GM18951 (cell line): ENCODE measurements around the gene XCL2.

Source experiments
- POLR2A ChIP-seq: IDR thresholded peaks from 4 replicates; pipeline ENCODE4 v1.6.1; 2011; ENCODE audit warnings: mild to moderate bottlenecking; ENCODE audit not compliant: insufficient read length, insufficient read depth; ENCODE audit errors: extremely low read depth
- in situ Hi-C: fragments of 300-500 bp; cut with MboI; formaldehyde crosslinking; loops from one replicate; pipeline ENCODE4 v1.12.0; 2022; ENCODE audit warnings: low sequenced_read_pairs, mixed read lengths, inconsistent platforms; ENCODE audit not compliant: unreplicated experiment

XCL2 gene

DNA sequence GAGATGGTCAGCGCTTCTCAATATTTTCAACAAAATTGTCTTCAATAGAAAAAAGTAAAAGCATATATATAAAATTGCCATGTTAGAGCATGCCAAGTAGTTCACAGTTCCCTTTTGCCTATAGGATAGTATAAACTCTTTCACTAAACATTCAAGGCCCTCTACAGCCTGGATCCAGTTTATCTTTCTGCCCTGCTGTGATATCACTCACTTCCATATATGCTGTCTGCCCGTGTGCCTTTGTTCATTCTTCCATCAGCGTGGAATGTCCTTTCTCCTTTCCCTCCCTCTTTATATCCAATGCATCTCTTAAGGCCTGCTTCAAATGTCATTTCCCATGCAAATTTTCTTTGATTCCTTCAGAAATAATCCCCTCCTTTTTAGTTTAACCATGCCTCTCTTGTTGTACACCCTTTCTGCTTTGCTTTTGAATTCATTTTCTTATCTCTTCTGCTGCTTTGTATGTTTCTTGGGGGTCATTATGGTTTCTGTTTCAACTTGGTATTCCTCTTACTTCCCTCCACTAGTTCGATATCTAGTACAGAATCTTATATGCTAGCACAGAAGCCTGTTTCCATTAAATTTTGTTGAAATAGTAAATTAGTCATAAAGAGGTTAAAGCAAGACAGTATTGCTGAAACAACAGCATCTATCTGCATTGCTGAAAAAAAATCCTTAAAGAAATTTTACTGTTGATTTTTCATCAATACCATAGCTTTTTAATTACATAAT lies 44.7 kb downstream of the XCL2 start:
- in situ Hi-C loops, result no loop called here
- TF ChIP-seq POLR2A, result no peak

DNA sequence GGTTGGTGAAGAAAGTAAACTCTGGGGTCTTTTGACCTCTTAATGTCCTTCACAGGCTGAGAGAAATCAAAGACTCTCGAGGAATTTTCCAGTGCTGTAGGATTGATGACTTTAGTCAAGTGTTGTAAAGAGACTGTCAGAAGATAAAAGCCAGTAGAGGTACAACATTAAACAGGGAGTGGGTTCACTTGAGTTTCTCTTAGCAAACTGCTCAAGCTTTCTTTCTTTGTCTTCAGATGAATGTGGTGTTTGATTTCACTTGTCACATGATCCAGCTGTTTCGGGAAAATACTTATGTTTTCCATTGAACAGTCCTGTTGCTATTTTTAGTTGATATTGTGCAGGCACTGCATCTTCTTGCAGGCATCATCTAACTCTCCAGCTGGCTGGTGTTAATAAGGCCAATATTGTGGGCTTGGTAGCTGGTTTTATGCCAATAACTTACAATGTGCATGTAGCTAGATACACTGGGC lies 45.6 kb downstream of the XCL2 start:
- in situ Hi-C loops, result no loop called here
- TF ChIP-seq POLR2A, result no peak

DNA sequence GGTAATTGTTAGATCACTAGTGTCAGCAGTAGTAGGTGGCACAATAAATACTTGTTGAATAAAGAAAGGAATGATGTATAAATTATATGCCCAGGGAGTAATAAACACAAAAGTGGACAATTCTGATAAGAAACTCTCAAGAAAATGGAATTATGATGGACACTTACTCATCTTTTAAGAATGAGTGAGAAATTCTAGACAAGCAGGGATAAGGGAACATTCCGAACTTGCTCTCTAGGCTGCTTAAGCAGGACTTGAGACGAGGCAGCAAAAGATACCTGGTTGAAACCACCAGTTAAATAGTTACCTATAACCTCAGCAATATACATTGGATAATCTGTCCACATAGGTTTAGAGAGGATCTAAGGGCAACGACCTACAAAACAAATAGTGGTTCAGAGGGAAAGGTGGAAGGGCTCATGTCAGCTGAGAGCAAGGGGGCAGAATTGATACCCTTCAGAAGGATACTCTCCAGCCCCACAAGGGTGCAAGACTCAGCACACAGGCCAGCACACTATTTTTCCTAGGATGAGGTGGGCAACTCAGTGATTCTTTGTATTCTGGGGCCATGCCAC lies 46.3 kb downstream of the XCL2 start:
- TF ChIP-seq POLR2A, result no peak
- in situ Hi-C loops, result no loop called here

DNA sequence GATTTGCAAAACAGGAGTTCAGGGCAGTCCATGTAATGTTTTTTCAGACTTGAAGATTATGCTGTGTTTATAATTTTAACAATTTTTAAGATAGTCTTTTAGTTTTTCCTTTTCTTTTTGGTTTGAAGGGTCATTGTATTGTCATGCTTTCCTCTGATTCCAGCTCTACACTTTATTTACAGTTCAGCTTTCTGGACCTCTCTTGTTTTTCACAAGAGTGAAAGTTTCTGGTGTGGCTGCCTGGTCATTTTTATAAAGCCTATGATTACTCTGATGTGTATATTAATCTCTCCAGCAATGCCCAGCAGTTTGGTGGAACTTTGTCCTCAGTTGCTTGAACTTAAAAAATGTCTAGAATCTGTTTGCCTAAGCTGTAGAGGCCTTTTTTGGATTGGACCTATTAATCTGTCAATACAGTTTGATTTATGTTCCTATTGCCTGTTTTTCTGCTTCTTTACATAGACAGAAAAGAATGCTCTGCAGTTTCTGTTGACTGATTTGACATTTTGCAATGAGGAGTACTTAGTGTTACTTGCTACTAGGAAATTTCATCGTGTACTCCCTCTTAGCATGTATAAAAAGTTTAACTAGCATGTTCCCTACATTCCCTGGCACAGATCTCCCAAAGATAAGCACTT lies 52.2 kb downstream of the XCL2 start:
- no peak for TF ChIP-seq POLR2A
- in situ Hi-C loops, result no loop called here
